ENCODE measurements around the gene SLBP. TPM values are rescaled to one million over a fixed set of nuclear protein-coding genes. Genes with fewer than 3 reads are reported as not detected.

The SLBP gene
- total and polyA plus RNA-seq, 10 of the 15 experiments (the other 5 are each of a cell fraction or from before 2014, with no cell fraction given), result 94.4 to 278 (median 158) TPM

DNA sequence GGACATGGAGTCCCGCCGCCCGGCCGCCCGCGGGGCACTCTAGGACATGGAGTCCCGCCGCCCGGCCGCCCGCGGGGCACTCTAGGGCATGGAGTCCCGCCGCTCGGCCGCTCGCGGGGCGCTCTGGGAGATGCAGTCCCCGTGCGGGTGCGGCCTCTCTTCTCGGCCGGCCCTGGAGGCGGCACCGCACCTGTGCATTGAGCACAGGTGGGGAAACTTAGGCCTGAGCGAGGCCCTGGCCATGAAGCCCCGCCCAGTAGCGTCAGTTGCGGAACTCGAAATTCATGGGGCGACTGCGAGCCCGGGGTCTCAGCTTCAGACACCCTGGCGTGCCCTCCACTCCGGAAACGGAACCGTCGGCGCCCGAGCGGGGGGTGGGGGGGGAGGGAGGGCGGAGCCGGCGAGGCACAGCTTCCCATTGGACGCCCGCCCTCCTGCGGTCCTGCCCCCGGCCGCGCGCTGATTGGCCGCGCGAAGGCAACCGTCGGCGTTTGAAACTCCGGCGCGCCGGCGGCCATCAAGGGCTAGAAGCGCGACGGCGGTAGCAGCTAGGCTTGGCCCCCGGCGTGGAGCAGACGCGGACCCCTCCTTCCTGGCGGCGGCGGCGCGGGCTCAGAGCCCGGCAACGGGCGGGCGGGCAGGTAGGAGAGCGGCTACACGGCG lies 9.0 kb upstream of the SLBP start, which contains the start of the genes TACC3 and TMEM129 (continued):
- TF ChIP-seq, protein P1, sequence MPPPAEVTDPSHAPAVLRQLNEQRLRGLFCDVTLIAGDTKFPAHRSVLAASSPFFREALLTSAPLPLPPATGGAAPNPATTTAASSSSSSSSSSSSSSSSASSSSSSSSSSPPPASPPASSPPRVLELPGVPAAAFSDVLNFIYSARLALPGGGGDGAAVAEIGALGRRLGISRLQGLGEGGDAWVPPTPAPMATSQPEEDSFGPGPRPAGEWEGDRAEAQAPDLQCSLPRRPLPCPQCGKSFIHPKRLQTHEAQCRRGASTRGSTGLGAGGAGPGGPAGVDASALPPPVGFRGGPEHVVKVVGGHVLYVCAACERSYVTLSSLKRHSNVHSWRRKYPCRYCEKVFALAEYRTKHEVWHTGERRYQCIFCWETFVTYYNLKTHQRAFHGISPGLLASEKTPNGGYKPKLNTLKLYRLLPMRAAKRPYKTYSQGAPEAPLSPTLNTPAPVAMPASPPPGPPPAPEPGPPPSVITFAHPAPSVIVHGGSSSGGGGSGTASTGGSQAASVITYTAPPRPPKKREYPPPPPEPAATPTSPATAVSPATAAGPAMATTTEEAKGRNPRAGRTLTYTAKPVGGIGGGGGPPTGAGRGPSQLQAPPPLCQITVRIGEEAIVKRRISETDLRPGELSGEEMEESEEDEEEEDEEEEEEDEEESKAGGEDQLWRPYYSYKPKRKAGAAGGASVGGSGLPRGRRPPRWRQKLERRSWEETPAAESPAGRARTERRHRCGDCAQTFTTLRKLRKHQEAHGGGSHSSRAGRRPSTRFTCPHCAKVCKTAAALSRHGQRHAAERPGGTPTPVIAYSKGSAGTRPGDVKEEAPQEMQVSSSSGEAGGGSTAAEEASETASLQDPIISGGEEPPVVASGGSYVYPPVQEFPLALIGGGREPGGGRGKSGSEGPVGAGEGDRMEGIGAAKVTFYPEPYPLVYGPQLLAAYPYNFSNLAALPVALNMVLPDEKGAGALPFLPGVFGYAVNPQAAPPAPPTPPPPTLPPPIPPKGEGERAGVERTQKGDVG (CRISPR knock-in tag; IDR thresholded peaks at IDR 0.05), result no peak
- TF ChIP-seq MXI1 (IDR thresholded peaks at IDR 0.05; ENCODE audit: low read depth, low read length), result peak; percentile 87
- TF ChIP-seq, protein P2, sequence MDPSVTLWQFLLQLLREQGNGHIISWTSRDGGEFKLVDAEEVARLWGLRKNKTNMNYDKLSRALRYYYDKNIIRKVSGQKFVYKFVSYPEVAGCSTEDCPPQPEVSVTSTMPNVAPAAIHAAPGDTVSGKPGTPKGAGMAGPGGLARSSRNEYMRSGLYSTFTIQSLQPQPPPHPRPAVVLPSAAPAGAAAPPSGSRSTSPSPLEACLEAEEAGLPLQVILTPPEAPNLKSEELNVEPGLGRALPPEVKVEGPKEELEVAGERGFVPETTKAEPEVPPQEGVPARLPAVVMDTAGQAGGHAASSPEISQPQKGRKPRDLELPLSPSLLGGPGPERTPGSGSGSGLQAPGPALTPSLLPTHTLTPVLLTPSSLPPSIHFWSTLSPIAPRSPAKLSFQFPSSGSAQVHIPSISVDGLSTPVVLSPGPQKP (IDR thresholded peaks at IDR 0.05; ENCODE audit: low read depth, low read length), result peak; percentile 62; the same call in 1 of the 2 replicates
- 0 out of 2 replicates have a peak, but pooled peaks have one; percentile 34 for TF ChIP-seq NBN (IDR thresholded peaks at IDR 0.05)
- no peak for TF ChIP-seq RB1 (IDR thresholded peaks at IDR 0.05; ENCODE audit: borderline replicate concordance)
- 0 out of 2 replicates have a peak, but pooled peaks have one; percentile 60 for TF ChIP-seq POLR2AphosphoS2 (IDR thresholded peaks at IDR 0.05; ENCODE audit: low read depth, low read length)
- TF ChIP-seq MEF2A (IDR thresholded peaks at IDR 0.05; ENCODE audit: insufficient read depth, low read depth, low read length), result no peak
- TF ChIP-seq, protein P3, sequence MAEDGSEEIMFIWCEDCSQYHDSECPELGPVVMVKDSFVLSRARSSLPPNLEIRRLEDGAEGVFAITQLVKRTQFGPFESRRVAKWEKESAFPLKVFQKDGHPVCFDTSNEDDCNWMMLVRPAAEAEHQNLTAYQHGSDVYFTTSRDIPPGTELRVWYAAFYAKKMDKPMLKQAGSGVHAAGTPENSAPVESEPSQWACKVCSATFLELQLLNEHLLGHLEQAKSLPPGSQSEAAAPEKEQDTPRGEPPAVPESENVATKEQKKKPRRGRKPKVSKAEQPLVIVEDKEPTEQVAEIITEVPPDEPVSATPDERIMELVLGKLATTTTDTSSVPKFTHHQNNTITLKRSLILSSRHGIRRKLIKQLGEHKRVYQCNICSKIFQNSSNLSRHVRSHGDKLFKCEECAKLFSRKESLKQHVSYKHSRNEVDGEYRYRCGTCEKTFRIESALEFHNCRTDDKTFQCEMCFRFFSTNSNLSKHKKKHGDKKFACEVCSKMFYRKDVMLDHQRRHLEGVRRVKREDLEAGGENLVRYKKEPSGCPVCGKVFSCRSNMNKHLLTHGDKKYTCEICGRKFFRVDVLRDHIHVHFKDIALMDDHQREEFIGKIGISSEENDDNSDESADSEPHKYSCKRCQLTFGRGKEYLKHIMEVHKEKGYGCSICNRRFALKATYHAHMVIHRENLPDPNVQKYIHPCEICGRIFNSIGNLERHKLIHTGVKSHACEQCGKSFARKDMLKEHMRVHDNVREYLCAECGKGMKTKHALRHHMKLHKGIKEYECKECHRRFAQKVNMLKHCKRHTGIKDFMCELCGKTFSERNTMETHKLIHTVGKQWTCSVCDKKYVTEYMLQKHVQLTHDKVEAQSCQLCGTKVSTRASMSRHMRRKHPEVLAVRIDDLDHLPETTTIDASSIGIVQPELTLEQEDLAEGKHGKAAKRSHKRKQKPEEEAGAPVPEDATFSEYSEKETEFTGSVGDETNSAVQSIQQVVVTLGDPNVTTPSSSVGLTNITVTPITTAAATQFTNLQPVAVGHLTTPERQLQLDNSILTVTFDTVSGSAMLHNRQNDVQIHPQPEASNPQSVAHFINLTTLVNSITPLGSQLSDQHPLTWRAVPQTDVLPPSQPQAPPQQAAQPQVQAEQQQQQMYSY (CRISPR knock-in tag; IDR thresholded peaks at IDR 0.05), result no peak
- no peak for TF ChIP-seq LARP7 (IDR thresholded peaks at IDR 0.05)
- TF ChIP-seq ZZZ3 (IDR thresholded peaks at IDR 0.05; ENCODE audit: control insufficient read depth, insufficient read length, low read depth), result no peak
- TF ChIP-seq, protein P4, sequence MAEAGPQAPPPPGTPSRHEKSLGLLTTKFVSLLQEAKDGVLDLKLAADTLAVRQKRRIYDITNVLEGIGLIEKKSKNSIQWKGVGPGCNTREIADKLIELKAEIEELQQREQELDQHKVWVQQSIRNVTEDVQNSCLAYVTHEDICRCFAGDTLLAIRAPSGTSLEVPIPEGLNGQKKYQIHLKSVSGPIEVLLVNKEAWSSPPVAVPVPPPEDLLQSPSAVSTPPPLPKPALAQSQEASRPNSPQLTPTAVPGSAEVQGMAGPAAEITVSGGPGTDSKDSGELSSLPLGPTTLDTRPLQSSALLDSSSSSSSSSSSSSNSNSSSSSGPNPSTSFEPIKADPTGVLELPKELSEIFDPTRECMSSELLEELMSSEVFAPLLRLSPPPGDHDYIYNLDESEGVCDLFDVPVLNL (IDR thresholded peaks at IDR 0.05; ENCODE audit: low read depth, low read length), result peak; percentile 93
- TF ChIP-seq SMC3 (IDR thresholded peaks at IDR 0.05; ENCODE audit: borderline replicate concordance, low read length), result no peak
- TF ChIP-seq, protein P5, sequence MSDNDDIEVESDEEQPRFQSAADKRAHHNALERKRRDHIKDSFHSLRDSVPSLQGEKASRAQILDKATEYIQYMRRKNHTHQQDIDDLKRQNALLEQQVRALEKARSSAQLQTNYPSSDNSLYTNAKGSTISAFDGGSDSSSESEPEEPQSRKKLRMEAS (IDR thresholded peaks at IDR 0.05; ENCODE audit: low read depth, low read length), result peak; percentile 51; the same call in 1 of the 2 replicates
- TF ChIP-seq, protein P6, sequence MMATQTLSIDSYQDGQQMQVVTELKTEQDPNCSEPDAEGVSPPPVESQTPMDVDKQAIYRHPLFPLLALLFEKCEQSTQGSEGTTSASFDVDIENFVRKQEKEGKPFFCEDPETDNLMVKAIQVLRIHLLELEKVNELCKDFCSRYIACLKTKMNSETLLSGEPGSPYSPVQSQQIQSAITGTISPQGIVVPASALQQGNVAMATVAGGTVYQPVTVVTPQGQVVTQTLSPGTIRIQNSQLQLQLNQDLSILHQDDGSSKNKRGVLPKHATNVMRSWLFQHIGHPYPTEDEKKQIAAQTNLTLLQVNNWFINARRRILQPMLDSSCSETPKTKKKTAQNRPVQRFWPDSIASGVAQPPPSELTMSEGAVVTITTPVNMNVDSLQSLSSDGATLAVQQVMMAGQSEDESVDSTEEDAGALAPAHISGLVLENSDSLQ (IDR thresholded peaks at IDR 0.05), result no peak
- no peak for TF ChIP-seq GABPA (IDR thresholded peaks at IDR 0.05; ENCODE audit: low read depth)
- TF ChIP-seq TAF1 (IDR thresholded peaks at IDR 0.05; ENCODE audit: borderline replicate concordance, low read depth, low read length), result 0 out of 2 replicates have a peak, but pooled peaks have one; percentile 23

Measured in GM12878 (cell line).